ENCODE measurements around the gene VPS16. TPM values are rescaled to one million over a fixed set of nuclear protein-coding genes. Genes with fewer than 3 reads are reported as not detected.

The VPS16 gene
- total RNA-seq, 1 donor from 2014 or later, result 51.1 TPM

DNA sequence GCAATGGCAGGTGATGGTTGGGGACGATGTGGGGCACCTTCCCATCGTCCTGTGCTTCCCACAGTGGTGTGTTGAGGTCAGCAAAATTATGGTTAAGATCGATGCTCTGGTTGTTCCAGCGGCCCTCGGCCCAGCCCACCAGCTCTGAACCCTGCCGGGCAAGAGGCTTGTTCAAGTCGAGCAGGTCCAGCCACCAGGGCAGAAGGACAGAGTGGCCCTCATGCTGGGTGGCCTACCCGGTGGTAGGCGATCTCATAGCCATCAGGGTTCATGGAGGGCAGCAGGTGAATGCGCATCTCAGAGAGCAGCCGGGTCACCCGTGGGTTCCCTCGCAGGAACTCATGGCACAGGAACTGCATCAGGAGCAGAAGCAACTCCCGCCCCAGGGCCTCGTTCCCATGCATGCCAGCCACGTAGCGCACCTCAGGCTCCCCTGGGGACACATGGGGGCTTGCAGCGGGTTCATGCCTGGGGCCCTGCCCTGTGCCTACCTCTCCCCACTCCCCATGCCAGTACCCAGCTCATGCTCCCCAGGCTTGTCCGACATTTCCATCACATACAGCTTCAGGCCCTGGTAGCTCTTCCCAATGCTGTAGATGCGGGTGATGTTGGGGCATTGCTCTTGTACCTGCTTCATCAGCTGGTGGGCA is 44.4 kb upstream of the VPS16 start:
- no peak overlapping the region for H3K4me3 Mint-ChIP-seq (ENCODE audit: unreplicated experiment)
- peaks cover 6% of the 10 kb centered on the region for H3K27me3 Mint-ChIP-seq (ENCODE audit: unreplicated experiment)
- no peak overlapping the region for H3K27ac Mint-ChIP-seq (ENCODE audit: unreplicated experiment)

DNA sequence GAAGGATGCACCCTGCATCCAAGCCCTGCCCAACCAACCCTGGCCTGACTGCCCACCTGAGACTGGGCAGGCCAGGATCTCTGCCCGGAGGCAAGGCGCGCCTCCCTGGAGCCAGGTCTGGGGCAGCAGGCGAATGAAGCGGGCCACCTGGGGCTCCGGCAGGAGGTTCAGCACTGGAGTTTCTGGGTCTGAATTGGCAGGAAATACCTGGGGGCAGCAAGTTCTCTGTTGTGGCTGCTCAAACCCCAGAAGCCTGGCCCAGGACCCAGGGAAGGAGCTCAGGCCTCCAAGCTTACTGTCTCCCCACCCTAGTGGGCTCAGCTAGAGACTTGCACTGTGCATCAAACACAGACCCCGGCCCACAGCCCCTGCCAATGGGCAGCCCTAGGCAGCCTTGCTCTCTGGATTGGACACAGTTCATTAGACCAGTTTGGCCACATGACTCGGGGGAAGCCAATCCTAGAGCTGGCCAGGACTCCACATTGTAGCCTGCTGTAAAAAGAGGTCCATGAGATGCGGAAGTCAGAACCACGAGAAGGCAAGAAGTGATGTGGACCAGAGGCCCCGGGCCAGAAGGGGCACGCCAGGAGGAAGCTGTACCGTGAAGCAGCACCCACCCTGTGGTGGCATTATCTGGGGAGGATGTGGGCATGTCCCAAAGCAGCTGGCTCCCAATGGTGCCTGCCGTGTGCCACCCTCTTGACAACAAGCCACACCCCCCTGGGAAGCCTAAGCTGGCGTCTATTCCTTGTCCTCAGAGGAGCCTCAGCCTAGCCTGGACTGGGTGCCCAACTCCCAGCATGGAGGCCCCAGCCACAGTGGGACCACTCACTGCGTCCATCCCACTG is 43.2 kb upstream of the VPS16 start:
- Mint-ChIP-seq H3K9me3 (ENCODE audit: unreplicated experiment) (no peaks in the 10 kb centered on the region), H3K4me3 (ENCODE audit: unreplicated experiment) (no peak overlapping the region), H3K27me3 (ENCODE audit: unreplicated experiment) (peaks cover 3% of the 10 kb centered on the region), H3K27ac (ENCODE audit: unreplicated experiment) (no peak overlapping the region), H3K36me3 (ENCODE audit: unreplicated experiment) (peaks cover 2% of the 10 kb centered on the region), H3K4me1 (ENCODE audit: unreplicated experiment) (peaks cover 26% of the 10 kb centered on the region)
- no peak for DNase-seq (ENCODE audit: extremely low spot score, unreplicated experiment)
- TF ChIP-seq, protein P1, sequence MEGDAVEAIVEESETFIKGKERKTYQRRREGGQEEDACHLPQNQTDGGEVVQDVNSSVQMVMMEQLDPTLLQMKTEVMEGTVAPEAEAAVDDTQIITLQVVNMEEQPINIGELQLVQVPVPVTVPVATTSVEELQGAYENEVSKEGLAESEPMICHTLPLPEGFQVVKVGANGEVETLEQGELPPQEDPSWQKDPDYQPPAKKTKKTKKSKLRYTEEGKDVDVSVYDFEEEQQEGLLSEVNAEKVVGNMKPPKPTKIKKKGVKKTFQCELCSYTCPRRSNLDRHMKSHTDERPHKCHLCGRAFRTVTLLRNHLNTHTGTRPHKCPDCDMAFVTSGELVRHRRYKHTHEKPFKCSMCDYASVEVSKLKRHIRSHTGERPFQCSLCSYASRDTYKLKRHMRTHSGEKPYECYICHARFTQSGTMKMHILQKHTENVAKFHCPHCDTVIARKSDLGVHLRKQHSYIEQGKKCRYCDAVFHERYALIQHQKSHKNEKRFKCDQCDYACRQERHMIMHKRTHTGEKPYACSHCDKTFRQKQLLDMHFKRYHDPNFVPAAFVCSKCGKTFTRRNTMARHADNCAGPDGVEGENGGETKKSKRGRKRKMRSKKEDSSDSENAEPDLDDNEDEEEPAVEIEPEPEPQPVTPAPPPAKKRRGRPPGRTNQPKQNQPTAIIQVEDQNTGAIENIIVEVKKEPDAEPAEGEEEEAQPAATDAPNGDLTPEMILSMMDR (IDR thresholded peaks at IDR 0.05), result no peak

More for the DNA sequence above, 44.4 kb upstream of the VPS16 start:
- no peak for DNase-seq (ENCODE audit: extremely low spot score, unreplicated experiment)
- Mint-ChIP-seq H3K36me3 (ENCODE audit: unreplicated experiment) (peaks cover 2% of the 10 kb centered on the region), H3K9me3 (ENCODE audit: unreplicated experiment) (no peaks in the 10 kb centered on the region), H3K4me1 (ENCODE audit: unreplicated experiment) (peaks cover 21% of the 10 kb centered on the region)
- TF ChIP-seq, protein P1 (IDR thresholded peaks at IDR 0.05), result no peak

GRCh38 chr20:2798095-2798805 is 42.3 kb upstream of the VPS16 start:
- Mint-ChIP-seq H3K27me3 (ENCODE audit: unreplicated experiment) (peaks cover 6% of the 10 kb centered on the region), H3K4me3 (ENCODE audit: unreplicated experiment) (no peak overlapping the region), H3K9me3 (ENCODE audit: unreplicated experiment) (no peaks in the 10 kb centered on the region), H3K27ac (ENCODE audit: unreplicated experiment) (no peak overlapping the region), H3K36me3 (ENCODE audit: unreplicated experiment) (peaks cover 2% of the 10 kb centered on the region), H3K4me1 (ENCODE audit: unreplicated experiment) (peaks cover 26% of the 10 kb centered on the region)
- no peak for DNase-seq (ENCODE audit: extremely low spot score, unreplicated experiment)
- TF ChIP-seq, protein P1 (IDR thresholded peaks at IDR 0.05), result no peak

GRCh38 chr20:2798814-2799213 is 41.7 kb upstream of the VPS16 start:
- H3K4me1 Mint-ChIP-seq (ENCODE audit: unreplicated experiment), result peaks cover 26% of the 10 kb centered on the region
- H3K27ac Mint-ChIP-seq (ENCODE audit: unreplicated experiment), result no peak overlapping the region
- peaks cover 9% of the 10 kb centered on the region for H3K27me3 Mint-ChIP-seq (ENCODE audit: unreplicated experiment)
- peak overlapping the region; percentile 86 for H3K4me3 Mint-ChIP-seq (ENCODE audit: unreplicated experiment)
- no peak for DNase-seq (ENCODE audit: extremely low spot score, unreplicated experiment)
- peaks cover 2% of the 10 kb centered on the region for H3K36me3 Mint-ChIP-seq (ENCODE audit: unreplicated experiment)
- H3K9me3 Mint-ChIP-seq (ENCODE audit: unreplicated experiment), result no peaks in the 10 kb centered on the region
- TF ChIP-seq, protein P1 (IDR thresholded peaks at IDR 0.05), result no peak
